GM12878 (cell line): ENCODE data around the gene FASTK. TPM values are rescaled to one million over a fixed set of nuclear protein-coding genes. Genes with fewer than 3 reads are reported as not detected.
A peak's percentile ranks its signal among the peaks of the same experiment; 100 is the strongest.

Experiments
- BACH1 ChIP-seq: fragments of 450-650 bp; IDR thresholded peaks from 2 replicates; pipeline ENCODE4 v1.6.1; 2017; ENCODE audit warnings: mild to moderate bottlenecking, borderline replicate concordance
- BCL3 ChIP-seq: IDR thresholded peaks from 2 replicates; pipeline ENCODE4 v1.6.1; 2011; ENCODE audit warnings: borderline replicate concordance, low read depth, mild to moderate bottlenecking, moderate library complexity, low read length; ENCODE audit not compliant: insufficient read depth, poor library complexity, severe bottlenecking
- BRCA1 ChIP-seq: IDR thresholded peaks from 2 replicates; pipeline ENCODE4 v1.6.1; 2011; ENCODE audit warnings: low read depth, low read length, improper control_type of control experiment
- CBX5 ChIP-seq: sonication (generic); IDR thresholded peaks from 2 replicates; pipeline ENCODE4 v1.6.1; 2016; ENCODE audit warnings: low read depth, moderate library complexity, mild to moderate bottlenecking, inconsistent platforms
- CUX1 ChIP-seq: IDR thresholded peaks from 2 replicates; pipeline ENCODE4 v1.6.1; 2012; ENCODE audit warnings: improper control_type of control experiment, low read depth, low read length; ENCODE audit not compliant: insufficient replicate concordance
- EP300 ChIP-seq, 2 experiments: fragments of 150-350 bp in 1 of 2; IDR thresholded peaks; 2 replicates each; pipeline ENCODE4 v1.6.1; 2011 to 2012; ENCODE audit warnings: low read depth in 2 of 2, low read length in 2 of 2, borderline replicate concordance in 1 of 2, improper control_type of control experiment in 1 of 2, inconsistent platforms in 1 of 2; ENCODE audit not compliant: control insufficient read depth in 1 of 2
- EZH2 ChIP-seq: IDR thresholded peaks from 2 replicates; pipeline ENCODE4 v1.6.1; 2012; ENCODE audit warnings: low read depth, mild to moderate bottlenecking, control low read depth, inconsistent platforms, low read length, borderline replicate concordance; ENCODE audit not compliant: control insufficient read depth
- HCFC1 ChIP-seq: fragments of 150-350 bp; IDR thresholded peaks from 2 replicates; pipeline ENCODE4 v1.6.1; 2014; ENCODE audit warnings: low read length
- HDGF ChIP-seq: fragments of 450-650 bp; IDR thresholded peaks from 2 replicates; pipeline ENCODE4 v1.6.1; 2016; ENCODE audit warnings: antibody characterized with exemption
- HSF1 ChIP-seq: fragments of 150-350 bp; IDR thresholded peaks from 2 replicates; pipeline ENCODE4 v1.6.1; 2014; ENCODE audit warnings: mild to moderate bottlenecking, low read depth, low read length
- MXI1 ChIP-seq: fragments of 150-350 bp; IDR thresholded peaks from 2 replicates; pipeline ENCODE4 v1.6.1; 2011; ENCODE audit warnings: low read depth, mild to moderate bottlenecking, inconsistent platforms, low read length, improper control_type of control experiment
- NFXL1 ChIP-seq: fragments of 450-650 bp; IDR thresholded peaks from 2 replicates; pipeline ENCODE4 v1.6.1; 2017; ENCODE audit warnings: antibody characterized with exemption, mild to moderate bottlenecking, borderline replicate concordance
- RELA ChIP-seq: fragments of 450-650 bp; IDR thresholded peaks from 2 replicates; pipeline ENCODE4 v1.8.0; 2014; ENCODE audit warnings: borderline replicate concordance; ENCODE audit not compliant: partially characterized antibody
- RUNX3 ChIP-seq: IDR thresholded peaks from 2 replicates; pipeline ENCODE4 v1.6.1; 2012; ENCODE audit warnings: low read length, inconsistent platforms
- SMAD5 ChIP-seq: IDR thresholded peaks from 2 replicates; pipeline ENCODE4 v1.6.1; 2016; ENCODE audit warnings: antibody characterized with exemption, low read depth
- SP1 ChIP-seq: IDR thresholded peaks from one replicate; pipeline ENCODE4 v1.6.1; 2011; ENCODE audit warnings: low read depth, low read length
- TBL1XR1 ChIP-seq: IDR thresholded peaks from 2 replicates; pipeline ENCODE4 v1.6.1; 2012; ENCODE audit warnings: low read depth, low read length, improper control_type of control experiment
- USF1 ChIP-seq: IDR thresholded peaks from 2 replicates; pipeline ENCODE4 v1.6.1; 2011; ENCODE audit warnings: borderline replicate concordance, low read depth, mild to moderate bottlenecking, moderate library complexity, mixed read lengths, low read length; ENCODE audit not compliant: insufficient read depth; ENCODE audit errors: extremely low read length
- ZBED1 ChIP-seq: IDR thresholded peaks from 2 replicates; pipeline ENCODE4 v1.6.1; 2016; ENCODE audit warnings: borderline replicate concordance
- ZNF217 ChIP-seq: fragments of 450-650 bp; IDR thresholded peaks from 2 replicates; pipeline ENCODE4 v1.6.1; 2017; ENCODE audit warnings: antibody characterized with exemption, mild to moderate bottlenecking
- ZZZ3 ChIP-seq: IDR thresholded peaks from 2 replicates; pipeline ENCODE4 v1.6.1; 2011; ENCODE audit warnings: low read depth; ENCODE audit not compliant: control insufficient read depth, insufficient read length
- polyA plus RNA-seq, 11 experiments: library from polyadenylated mRNA; depleted of rRNA in 4 of 11; unstranded in 6 of 11; stranded (reverse) in 5 of 11; fragments of >200 nt; fragmentation: Nextera tagmentation in 4 of 11; fragmentation: Illumina TruSeq in 1 of 11; extraction: Ambion mirVana in 4 of 11; extraction: Trizol in 1 of 11; gene quantifications; 1 replicate in 1 of 11; 2 replicates in 10 of 11; pipeline versions ENCODE4 v1.2.1 to v1.2.3, GENCODE V29; 2011 to 2016; ENCODE audit warnings: inconsistent platforms in 2 of 11, missing spikeins in 2 of 11, low read depth in 1 of 11
- total RNA-seq, 4 experiments: library from RNA; depleted of rRNA in 3 of 4; stranded (reverse); fragments of >200 nt in 3 of 4; fragmentation: Illumina TruSeq in 1 of 4; extraction: Trizol in 1 of 4; gene quantifications; 2 replicates each; pipeline versions ENCODE4 v1.2.1 to v1.2.3, GENCODE V29; 2013 to 2021

Gene FASTK
- total and polyA plus RNA-seq, 10 of the 15 experiments (the other 5 are each of a cell fraction or from before 2014, with no cell fraction given): 0.19 to 102 (median 54.5) TPM

- no peak for TF ChIP-seq BRCA1
- no peak for TF ChIP-seq CUX1
- no peak for TF ChIP-seq ZZZ3
- no peak for TF ChIP-seq HDGF
- no peak for TF ChIP-seq USF1
- no peak for TF ChIP-seq ZNF217
- peak; percentile 86 for TF ChIP-seq HCFC1
- TF ChIP-seq BCL3: no peak
- peak; percentile 98 for TF ChIP-seq SP1
- no peak for TF ChIP-seq NFXL1
- TF ChIP-seq RUNX3: peak; percentile 27; the same call in 1 of the 2 replicates
- no peak for TF ChIP-seq TBL1XR1
- TF ChIP-seq ZBED1: no peak
- TF ChIP-seq SMAD5: no peak
- TF ChIP-seq EP300 (IDR thresholded peaks at IDR 0.05; ENCODE audit: borderline replicate concordance in 1 of 2, control insufficient read depth in 1 of 2, low read depth in 2 of 2, low read length in 2 of 2): no peak
- 0 out of 2 replicates have a peak, but pooled peaks have one; percentile 42 for TF ChIP-seq BACH1
- TF ChIP-seq HSF1: no peak
- TF ChIP-seq CBX5: 0 out of 2 replicates have a peak, but pooled peaks have one; percentile 47
- TF ChIP-seq EZH2: no peak
- TF ChIP-seq MXI1: peak; percentile 83
- no peak for TF ChIP-seq RELA
These were observed 52.3 kb downstream of the FASTK start, which contains the start of gene ABCB8 (continued) for GRCh38 chr7:151028131-151028947.
